ENCODE measurements around the gene PSME3IP1.

The PSME3IP1 gene

GRCh38 chr16:57134982-57135381 is 50.9 kb downstream of the PSME3IP1 start:
- TF ChIP-seq, protein P1, sequence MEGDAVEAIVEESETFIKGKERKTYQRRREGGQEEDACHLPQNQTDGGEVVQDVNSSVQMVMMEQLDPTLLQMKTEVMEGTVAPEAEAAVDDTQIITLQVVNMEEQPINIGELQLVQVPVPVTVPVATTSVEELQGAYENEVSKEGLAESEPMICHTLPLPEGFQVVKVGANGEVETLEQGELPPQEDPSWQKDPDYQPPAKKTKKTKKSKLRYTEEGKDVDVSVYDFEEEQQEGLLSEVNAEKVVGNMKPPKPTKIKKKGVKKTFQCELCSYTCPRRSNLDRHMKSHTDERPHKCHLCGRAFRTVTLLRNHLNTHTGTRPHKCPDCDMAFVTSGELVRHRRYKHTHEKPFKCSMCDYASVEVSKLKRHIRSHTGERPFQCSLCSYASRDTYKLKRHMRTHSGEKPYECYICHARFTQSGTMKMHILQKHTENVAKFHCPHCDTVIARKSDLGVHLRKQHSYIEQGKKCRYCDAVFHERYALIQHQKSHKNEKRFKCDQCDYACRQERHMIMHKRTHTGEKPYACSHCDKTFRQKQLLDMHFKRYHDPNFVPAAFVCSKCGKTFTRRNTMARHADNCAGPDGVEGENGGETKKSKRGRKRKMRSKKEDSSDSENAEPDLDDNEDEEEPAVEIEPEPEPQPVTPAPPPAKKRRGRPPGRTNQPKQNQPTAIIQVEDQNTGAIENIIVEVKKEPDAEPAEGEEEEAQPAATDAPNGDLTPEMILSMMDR (conservative IDR thresholded peaks at IDR 0.05) = no peak
- no peak overlapping the region for H3K27ac ChIP-seq

GRCh38 chr16:57133886-57134285 is 52.0 kb downstream of the PSME3IP1 start:
- H3K27ac ChIP-seq = no peak overlapping the region
- TF ChIP-seq, protein P1 (conservative IDR thresholded peaks at IDR 0.05) = no peak
- no peak for TF ChIP-seq ZFX (IDR thresholded peaks at IDR 0.05)

- H3K27ac ChIP-seq = no peak overlapping the region
- TF ChIP-seq, protein P1 (conservative IDR thresholded peaks at IDR 0.05) = no peak
- no peak for TF ChIP-seq ZFX (IDR thresholded peaks at IDR 0.05)
Measured at GRCh38 chr16:57133031-57133430, 52.8 kb downstream of the PSME3IP1 start.

GRCh38 chr16:57132470-57132869 is 53.4 kb downstream of the PSME3IP1 start:
- no peak overlapping the region for H3K27ac ChIP-seq

DNA sequence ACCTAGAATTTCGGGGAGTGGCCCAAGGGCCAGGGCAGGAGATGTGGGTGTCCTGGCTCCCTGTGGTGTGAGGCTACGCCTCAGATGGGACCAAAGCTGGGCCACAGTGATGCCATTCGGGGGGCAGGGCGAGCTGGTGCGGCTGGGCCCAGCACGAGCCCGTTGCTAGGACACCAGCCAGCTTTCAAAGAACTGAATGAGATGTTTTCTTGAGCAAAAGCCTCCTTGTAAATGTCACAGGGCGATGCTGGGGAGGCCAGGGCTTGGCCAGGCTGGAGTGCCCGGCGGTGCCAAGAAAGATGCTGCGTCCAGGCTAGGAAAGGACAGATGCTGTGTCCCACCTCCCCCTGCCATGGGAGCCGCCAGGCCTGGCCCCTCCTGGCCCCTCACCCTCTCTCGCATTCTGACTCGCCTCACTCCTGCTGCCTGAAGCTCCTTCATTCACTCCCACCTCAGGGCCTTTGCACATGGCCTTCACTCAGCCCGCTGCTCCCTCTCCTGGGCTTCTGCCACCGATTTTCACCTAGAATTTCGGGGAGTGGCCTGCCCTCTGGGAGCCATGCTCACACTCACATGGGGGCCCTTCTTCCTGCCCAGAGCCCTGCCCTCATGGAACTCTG is 54.4 kb downstream of the PSME3IP1 start:
- H3K27ac ChIP-seq = no peak overlapping the region
- no peak for TF ChIP-seq ZFX (IDR thresholded peaks at IDR 0.05)
- TF ChIP-seq, protein P1 (conservative IDR thresholded peaks at IDR 0.05) = no peak

More at GRCh38 chr16:57132470-57132869, 53.4 kb downstream of the PSME3IP1 start:
- TF ChIP-seq, protein P1 (conservative IDR thresholded peaks at IDR 0.05) = no peak
- no peak for TF ChIP-seq ZFX (IDR thresholded peaks at IDR 0.05)

DNA sequence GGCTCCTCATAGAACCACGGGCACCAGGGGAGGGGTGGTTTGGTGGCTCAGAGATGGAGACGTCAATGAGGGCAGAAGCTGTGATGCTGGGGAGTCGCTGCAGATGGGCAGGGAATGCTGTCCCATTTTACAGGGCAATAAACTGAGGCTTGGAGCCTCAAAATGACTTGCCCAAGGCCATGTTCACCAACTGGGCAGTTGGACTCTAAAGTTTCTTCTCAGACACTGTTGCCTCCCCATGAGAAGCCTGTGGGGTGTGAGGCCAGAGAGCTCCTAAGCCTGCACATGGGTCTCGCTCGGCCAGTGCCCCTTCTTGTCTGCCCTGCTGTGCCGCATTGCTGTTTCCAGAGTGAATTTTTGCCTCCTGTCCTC is 54.9 kb downstream of the PSME3IP1 start:
- H3K27ac ChIP-seq = no peak overlapping the region
- TF ChIP-seq, protein P1 (conservative IDR thresholded peaks at IDR 0.05) = no peak
- TF ChIP-seq ZFX (IDR thresholded peaks at IDR 0.05) = no peak

GRCh38 chr16:57128771-57129389 is 57.0 kb downstream of the PSME3IP1 start:
- TF ChIP-seq, protein P1 (conservative IDR thresholded peaks at IDR 0.05) = no peak
- no peak for TF ChIP-seq ZFX (IDR thresholded peaks at IDR 0.05)
- H3K27ac ChIP-seq = no peak overlapping the region
